HFF-Myc (cell line): Measurements from ENCODE around the gene SUFU.

Experiments
- DNase-seq: peaks from one replicate; pipeline ENCODE4 v3.0.0-alpha.2; 2011; ENCODE audit warnings: low read depth; ENCODE audit errors: extremely low read depth
- H3K4me3 ChIP-seq: replicated peaks from 2 replicates; pipeline ENCODE4 v1.5.1; 2011; ENCODE audit warnings: low read depth, mild to moderate bottlenecking, control low read depth, low read length
- TF ChIP-seq, protein P1 (sequence below): IDR thresholded peaks from 2 replicates; pipeline ENCODE4 v1.5.1; 2012; ENCODE audit warnings: mild to moderate bottlenecking, low read depth, low read length, control low read depth; ENCODE audit errors: missing control alignments

The SUFU gene

DNA sequence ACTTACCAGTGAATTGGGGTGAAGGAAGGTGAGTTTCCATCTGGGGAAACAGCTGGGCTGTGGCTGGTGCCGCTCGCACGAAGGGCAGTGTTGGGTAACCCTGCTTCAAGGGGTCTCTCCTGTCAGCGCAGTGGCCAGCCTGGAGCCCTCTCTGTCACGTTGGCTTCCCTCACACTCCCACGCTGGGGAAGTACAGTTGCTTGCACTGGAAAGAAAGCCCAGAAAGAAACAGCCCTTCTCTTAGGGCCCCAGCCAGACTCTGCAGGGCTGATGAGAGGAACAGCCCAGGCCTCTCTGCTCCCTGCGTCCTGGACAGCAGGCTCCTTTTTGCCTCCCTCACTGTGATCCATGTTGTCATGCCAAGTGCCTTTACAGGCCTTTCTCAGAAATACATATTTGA lies 100.2 kb downstream of the SUFU start:
- TF ChIP-seq, protein P1, sequence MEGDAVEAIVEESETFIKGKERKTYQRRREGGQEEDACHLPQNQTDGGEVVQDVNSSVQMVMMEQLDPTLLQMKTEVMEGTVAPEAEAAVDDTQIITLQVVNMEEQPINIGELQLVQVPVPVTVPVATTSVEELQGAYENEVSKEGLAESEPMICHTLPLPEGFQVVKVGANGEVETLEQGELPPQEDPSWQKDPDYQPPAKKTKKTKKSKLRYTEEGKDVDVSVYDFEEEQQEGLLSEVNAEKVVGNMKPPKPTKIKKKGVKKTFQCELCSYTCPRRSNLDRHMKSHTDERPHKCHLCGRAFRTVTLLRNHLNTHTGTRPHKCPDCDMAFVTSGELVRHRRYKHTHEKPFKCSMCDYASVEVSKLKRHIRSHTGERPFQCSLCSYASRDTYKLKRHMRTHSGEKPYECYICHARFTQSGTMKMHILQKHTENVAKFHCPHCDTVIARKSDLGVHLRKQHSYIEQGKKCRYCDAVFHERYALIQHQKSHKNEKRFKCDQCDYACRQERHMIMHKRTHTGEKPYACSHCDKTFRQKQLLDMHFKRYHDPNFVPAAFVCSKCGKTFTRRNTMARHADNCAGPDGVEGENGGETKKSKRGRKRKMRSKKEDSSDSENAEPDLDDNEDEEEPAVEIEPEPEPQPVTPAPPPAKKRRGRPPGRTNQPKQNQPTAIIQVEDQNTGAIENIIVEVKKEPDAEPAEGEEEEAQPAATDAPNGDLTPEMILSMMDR, result no peak
- no peak for DNase-seq
- H3K4me3 ChIP-seq, result no peak overlapping the region

DNA sequence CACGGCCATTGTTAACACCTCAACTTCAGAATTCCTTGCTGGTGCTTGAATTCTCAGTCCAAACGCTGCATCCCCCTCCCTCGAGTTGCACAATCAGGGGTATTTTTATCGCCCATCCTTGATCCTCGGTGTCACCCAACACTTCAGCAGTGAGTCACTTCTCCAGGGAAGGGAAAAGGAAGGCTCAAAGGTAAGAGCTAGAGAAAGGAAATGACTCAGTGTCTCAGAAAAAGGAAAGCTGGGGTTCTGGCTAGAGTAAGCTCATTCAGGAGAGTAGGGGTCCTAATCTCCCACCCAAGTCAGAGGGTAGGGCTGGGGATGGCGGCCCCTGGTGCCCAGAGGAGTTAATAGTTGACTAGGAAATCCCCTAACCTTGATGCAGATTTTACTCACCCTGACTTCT lies 100.7 kb downstream of the SUFU start:
- no peak overlapping the region for H3K4me3 ChIP-seq
- DNase-seq, result no peak
- TF ChIP-seq, protein P1, result no peak

DNA sequence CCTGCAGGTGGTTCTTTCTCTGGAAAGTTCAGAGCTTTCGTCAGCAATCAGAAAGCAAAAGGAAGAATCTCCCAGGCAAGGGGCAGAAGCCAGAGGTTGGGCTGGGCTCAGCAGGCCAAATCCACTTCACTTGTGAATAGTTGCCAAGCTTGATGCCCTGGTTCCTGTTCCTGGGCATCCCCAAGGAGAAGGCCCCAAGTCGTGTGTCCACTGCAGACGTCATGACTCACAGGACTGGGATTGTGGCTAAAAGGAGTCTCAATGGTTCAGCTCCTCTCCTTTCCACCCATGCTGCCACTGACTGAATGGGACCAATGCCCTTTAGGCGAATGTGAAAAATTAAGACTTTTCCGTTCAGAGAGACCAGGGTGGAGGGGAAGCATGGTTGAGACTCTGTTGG lies 101.9 kb downstream of the SUFU start:
- H3K4me3 ChIP-seq, result no peak overlapping the region
- DNase-seq, result no peak
- TF ChIP-seq, protein P1, result no peak

GRCh38 chr10:102608487-102608886 lies 104.7 kb downstream of the SUFU start:
- no peak for DNase-seq
- no peak overlapping the region for H3K4me3 ChIP-seq
- TF ChIP-seq, protein P1, result no peak

GRCh38 chr10:102610441-102610887 lies 106.7 kb downstream of the SUFU start:
- TF ChIP-seq, protein P1, result no peak
- no peak for DNase-seq
- H3K4me3 ChIP-seq, result no peak overlapping the region

- H3K4me3 ChIP-seq, result no peak overlapping the region
- TF ChIP-seq, protein P1, result no peak
- no peak for DNase-seq
Measured at GRCh38 chr10:102611514-102612087, 107.8 kb downstream of the SUFU start.

GRCh38 chr10:102612964-102613275 lies 109.1 kb downstream of the SUFU start:
- no peak overlapping the region for H3K4me3 ChIP-seq
- TF ChIP-seq, protein P1, result no peak
- no peak for DNase-seq
